ENCODE measurements around the gene B9D1. TPM values are rescaled to one million over a fixed set of nuclear protein-coding genes. Genes with fewer than 3 reads are reported as not detected.

The B9D1 gene
- total and polyA plus RNA-seq, 9 of the 15 experiments (the other 6 are each of a cell fraction or from before 2014, with no cell fraction given) = 8.9 to 28.0 (median 17.9) TPM

GRCh38 chr17:19307521-19307920 lies 55.0 kb downstream of the B9D1 start:
- Histone ChIP-seq H3K27ac (ENCODE audit: extremely low read depth, low read depth, low read length) (no peak overlapping the region), H3K4me3 (no peak overlapping the region), H3K79me2 (ENCODE audit: control insufficient read depth, insufficient read depth, low read length) (peaks cover 7% of the 10 kb centered on the region; the same call in 1 of the 3 replicates), H3K9me1 (ENCODE audit: control insufficient read depth, insufficient read depth, low read length) (peaks cover 7% of the 10 kb centered on the region), H3K36me3 (ENCODE audit: control insufficient read depth, insufficient read depth, low read length) (peaks cover 10% of the 10 kb centered on the region; the same call in 2 of the 3 replicates), H3K27me3 (ENCODE audit: control insufficient read depth in 2 of 2, insufficient read depth in 2 of 2, low read length in 2 of 2) (no peaks in the 10 kb centered on the region), H4K20me1 (replicated peaks; ENCODE audit: control insufficient read depth, insufficient read depth, low read length) (no peaks in the 10 kb centered on the region), H2AFZ (ENCODE audit: low read depth, low read length) (no peak overlapping the region), H3K9me3 (replicated peaks; ENCODE audit: control insufficient read depth, insufficient read depth, low read depth, low read length) (no peaks in the 10 kb centered on the region), H3K9ac (ENCODE audit: insufficient read depth in 1 of 2, low read depth in 2 of 2, low read length in 2 of 2) (no peak overlapping the region), H3K4me2 (ENCODE audit: insufficient read depth, low read length) (no peak overlapping the region), H3K4me1 (replicated peaks in 1 of 2; ENCODE audit: control insufficient read depth in 2 of 2, insufficient read depth in 2 of 2, low read length in 2 of 2) (peaks cover 26 to 34% of the 10 kb centered on the region in 2 experiments)
- POLR2A ChIA-PET = interaction anchor here (0.7 to 2.7 kb wide), 2 partner anchors 13 to 15 kb away, joined by 3 to 9 read pairs; no protein-coding TSS in a partner anchor
- ATAC-seq (no peak), DNase-seq (ENCODE audit: extremely low read depth in 1 of 4, low spot score in 3 of 4) (no peak), FAIRE-seq (no peak)
- TF ChIP-seq RAD21 (CRISPR knock-in tag; conservative IDR thresholded peaks at IDR 0.05 in 1 of 2, IDR thresholded peaks at IDR 0.05 in 1 of 2) = no peak
- no peak for TF ChIP-seq ZNF253 (CRISPR knock-in tag; conservative IDR thresholded peaks at IDR 0.05)
- no peak for TF ChIP-seq TARDBP (IDR thresholded peaks at IDR 0.05)
- no peak for TF ChIP-seq ZKSCAN1 (IDR thresholded peaks at IDR 0.05; ENCODE audit: low read depth, low read length)
- TF ChIP-seq PKNOX1 (IDR thresholded peaks at IDR 0.05) = no peak
- no peak for TF ChIP-seq HMGXB4 (CRISPR knock-in tag; IDR thresholded peaks at IDR 0.05)
- TF ChIP-seq POLR2AphosphoS5 (IDR thresholded peaks at IDR 0.05; ENCODE audit: control insufficient read depth, insufficient read depth, low read depth, low read length) = no peak
- TF ChIP-seq ZBTB8A (IDR thresholded peaks at IDR 0.05; ENCODE audit: partially characterized antibody) = no peak
- no peak for TF ChIP-seq E2F3 (CRISPR knock-in tag; IDR thresholded peaks at IDR 0.05)
- TF ChIP-seq DMBX1 (CRISPR knock-in tag; IDR thresholded peaks at IDR 0.05; ENCODE audit: borderline replicate concordance) = no peak
- TF ChIP-seq POLR2G (IDR thresholded peaks at IDR 0.05; ENCODE audit: low read depth, low read length) = no peak
- TF ChIP-seq POLR3G (IDR thresholded peaks at IDR 0.05; ENCODE audit: extremely low read depth, insufficient read length, insufficient replicate concordance) = no peak
- no peak for TF ChIP-seq ZNF639 (CRISPR knock-in tag; conservative IDR thresholded peaks at IDR 0.05 in 1 of 2, IDR thresholded peaks at IDR 0.05 in 1 of 2)
- no peak for TF ChIP-seq TRIM28 (IDR thresholded peaks at IDR 0.05)
- TF ChIP-seq ETS1 (conservative IDR thresholded peaks at IDR 0.05; ENCODE audit: control insufficient read depth, low read depth, low read length) = no peak
- WGBS (ENCODE audit: insufficient coverage, low coverage, missing lambda C conversion rate) = 84% methylated on average over 10 of the region's 10 CpGs
- in situ Hi-C loops (cut with MboI) = no loop called here
- BruUV-seq (replicated peaks) = no TSS peak
- CTCF ChIA-PET (ENCODE audit: low intra/inter-chr PET ratio) = no interaction called here
- intact Hi-C loops (cut with micrococcal nuclease) = no loop called here

Measured in K562 (cell line).